ENCODE data around the gene DHX36. TPM values are rescaled to one million over a fixed set of nuclear protein-coding genes. Genes with fewer than 3 reads are reported as not detected.

Gene DHX36
- total RNA-seq (2022; extraction: Qiagen RNA extraction; ENCODE audit: low read depth): 51.9 to 66.9 TPM (median 66.3 TPM) in 5 replicates

GRCh38 chr3:154323891-154324738, at the start of gene DHX36:
TSS of gene DHX36 (minus strand) at chr3:154324487. CDS start at chr3:154324416, 71 bp downstream.

Other genes starting within 250 kb of the DHX36 start
- gene ARHGEF26, start 203.1 kb downstream of the DHX36 start, total RNA-seq (2022; extraction: Qiagen RNA extraction; ENCODE audit: low read depth): 6.3 to 7.8 TPM (median 7.0 TPM) in 5 replicates
- gene GPR149, start 105.7 kb upstream of the DHX36 start, total RNA-seq (2022; extraction: Qiagen RNA extraction; ENCODE audit: low read depth): not detected in 5 replicates

Data from A549 treated with DMSO at 1 μM for 4 hours (cell line).